Cerebellar cortex (tissue), 1 donor: ENCODE measurements around the gene ERMP1.
"Not testable (repeated sequence)": the region's sequence is repeated elsewhere in the genome, so short reads cannot be mapped to it uniquely, and the experiment has no call there.

Experiments
- DNase-seq: peaks from one replicate; pipeline ENCODE4 v3.0.0-alpha.2; 2015; ENCODE audit warnings: low spot score

The ERMP1 gene

DNA sequence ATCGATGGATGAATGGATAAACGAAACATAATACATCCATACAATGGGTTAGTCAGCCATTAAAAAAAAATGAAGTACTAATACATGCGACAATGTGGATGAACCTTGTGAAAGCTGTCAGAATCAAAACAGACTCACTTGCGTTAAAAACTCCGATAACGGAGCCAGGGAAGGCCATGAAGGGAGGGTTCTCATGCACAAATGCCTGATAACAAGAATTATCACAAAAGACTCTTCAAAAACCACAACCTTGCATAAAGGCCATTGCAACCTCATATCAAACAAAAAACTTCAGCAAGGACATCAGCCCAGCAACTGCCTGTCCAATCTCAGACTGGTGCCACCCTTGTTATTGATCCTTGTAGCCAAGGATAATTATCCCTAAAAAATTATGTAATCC is 13.7 kb downstream of the ERMP1 start:
- DNase-seq: no peak

DNA sequence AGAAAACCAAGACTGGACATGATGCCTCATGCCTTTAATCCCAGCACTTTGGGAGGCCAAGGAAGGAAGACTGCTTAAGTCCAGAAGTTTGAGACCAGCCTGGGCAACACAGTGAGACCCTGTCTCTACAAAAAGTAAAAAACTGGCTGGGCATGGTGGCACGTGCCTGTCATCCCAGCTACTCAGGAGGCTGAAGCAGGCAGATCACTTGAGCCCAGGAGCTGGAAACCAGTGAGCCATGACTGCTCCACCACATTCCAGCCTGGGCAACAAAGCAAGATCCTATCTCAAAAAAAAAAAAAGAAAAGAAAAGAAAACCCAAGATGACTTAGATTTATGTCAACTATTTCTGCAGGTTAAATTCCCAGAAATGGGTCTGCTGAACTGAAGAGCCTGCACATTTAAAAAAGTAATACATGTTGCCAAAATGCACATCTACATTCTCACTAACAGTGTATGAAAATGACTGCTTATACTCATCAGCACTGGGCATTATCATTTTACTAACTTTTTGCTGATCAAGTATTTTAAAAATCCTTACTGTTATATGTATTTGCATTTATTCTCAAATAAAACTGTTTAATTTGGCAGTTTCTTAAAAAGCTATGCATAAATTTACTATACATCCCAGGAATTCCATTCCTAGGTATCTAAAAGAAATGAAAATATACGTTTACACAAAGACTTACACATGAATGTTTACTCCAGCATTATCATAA is 14.3 kb downstream of the ERMP1 start:
- no peak for DNase-seq

DNA sequence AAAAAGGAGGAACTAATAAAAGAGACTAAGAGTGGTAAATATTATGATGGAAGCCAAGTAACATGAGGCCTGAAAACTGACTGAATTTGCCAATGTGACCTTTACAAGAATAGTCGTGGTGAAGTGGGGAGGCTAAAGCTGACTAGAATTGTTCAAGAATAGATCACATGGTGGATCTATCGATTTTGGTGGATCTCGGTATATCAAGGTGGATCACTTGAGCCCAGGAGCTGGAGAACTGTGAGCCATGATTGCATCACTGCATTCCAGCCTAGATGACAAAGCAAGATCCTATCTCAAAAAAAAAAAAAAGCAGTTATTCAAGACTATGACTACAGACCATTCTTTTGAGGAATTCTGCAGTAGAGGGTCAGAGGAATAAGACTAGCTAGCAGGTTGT is 15.1 kb downstream of the ERMP1 start:
- DNase-seq: no peak

DNA sequence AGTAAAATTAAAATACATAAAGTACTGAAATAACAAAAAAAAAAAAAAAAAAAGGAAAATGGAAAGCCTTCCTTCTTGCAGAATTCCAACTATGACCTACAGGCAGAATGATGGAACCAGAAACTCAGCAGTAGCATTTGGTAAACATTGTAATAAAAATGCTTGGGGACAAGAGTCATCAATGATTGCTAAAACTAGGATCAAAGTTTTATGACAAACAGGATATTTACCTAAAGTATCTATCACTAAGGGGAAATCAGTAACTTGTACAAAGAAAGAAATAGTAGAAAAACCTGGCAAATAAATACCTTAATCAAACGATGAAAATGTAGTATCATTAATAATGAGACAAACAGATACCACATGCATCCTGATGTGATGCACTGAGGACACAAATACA is 17.5 kb downstream of the ERMP1 start:
- DNase-seq: no peak

DNA sequence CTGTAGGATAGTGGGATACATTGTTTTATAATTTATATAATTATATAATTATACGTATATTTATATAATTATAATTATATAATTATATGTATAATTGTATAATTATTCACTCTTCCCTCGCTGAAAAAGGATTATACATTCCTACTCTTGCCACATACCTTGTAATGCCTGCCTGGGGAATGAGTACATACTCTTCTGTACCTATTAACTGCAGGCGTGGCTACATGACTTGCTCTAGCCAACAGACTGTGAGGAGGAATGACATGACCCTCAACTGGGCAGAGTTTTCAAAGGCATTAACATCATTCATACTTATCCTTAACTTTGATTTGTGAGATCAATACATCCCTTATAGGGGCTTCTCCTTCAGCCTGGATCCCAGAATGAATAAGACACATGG is 19.1 kb downstream of the ERMP1 start:
- no peak for DNase-seq

DNA sequence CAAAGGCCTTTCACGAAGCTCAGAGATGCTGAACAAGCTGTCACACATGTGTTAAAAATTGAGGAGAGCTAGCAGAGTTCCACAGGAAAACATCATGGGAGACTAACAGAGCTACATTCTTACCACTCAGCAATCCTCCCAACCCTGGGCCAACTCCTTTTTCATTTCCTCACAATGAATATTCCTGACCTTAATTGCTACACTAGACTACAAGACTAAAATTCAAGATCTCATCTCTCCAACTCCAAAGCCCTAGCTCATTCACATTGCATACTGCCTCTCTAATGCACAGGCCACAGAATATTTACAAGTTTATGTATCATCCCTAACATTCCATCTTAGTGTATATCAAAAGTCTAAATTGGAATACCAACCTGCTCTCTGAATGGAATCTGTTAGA is 21.2 kb downstream of the ERMP1 start:
- DNase-seq: no peak

DNA sequence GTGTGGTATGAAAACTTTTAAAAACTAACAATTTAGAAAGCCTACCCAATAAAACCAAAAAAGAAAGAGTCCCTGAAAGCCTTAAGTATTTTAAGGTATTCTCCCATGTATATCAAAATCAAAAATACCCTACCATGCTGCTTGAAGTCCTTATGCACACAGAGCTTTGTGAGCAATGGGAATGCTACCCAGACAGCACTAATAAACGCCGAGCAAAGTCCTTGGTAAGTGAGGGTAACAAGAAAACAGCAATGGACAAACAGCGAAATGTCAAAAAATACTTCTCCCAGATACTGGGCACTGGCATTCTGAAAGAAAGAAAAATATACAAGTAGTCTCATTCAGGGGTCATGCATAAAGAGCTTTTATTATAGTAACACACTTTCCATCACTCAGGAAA is 27.4 kb downstream of the ERMP1 start:
- no peak for DNase-seq

DNA sequence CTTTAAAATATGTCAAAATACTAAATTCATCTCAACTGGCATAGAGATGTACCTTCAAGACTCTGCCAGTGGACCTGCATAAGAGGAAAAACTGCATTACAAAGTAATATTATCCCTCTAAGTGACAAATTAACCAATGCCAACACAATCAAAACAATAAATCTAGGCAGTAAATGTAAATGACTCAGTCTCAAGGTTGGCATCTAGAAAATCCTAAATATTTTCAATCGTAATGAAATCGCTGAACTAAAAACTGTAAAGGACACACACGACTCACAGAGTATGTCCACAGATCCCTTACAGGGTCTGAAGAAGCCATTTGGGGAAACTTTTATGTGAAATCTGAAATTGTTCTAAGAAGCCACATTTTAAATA is 31.2 kb downstream of the ERMP1 start:
- no peak for DNase-seq

DNA sequence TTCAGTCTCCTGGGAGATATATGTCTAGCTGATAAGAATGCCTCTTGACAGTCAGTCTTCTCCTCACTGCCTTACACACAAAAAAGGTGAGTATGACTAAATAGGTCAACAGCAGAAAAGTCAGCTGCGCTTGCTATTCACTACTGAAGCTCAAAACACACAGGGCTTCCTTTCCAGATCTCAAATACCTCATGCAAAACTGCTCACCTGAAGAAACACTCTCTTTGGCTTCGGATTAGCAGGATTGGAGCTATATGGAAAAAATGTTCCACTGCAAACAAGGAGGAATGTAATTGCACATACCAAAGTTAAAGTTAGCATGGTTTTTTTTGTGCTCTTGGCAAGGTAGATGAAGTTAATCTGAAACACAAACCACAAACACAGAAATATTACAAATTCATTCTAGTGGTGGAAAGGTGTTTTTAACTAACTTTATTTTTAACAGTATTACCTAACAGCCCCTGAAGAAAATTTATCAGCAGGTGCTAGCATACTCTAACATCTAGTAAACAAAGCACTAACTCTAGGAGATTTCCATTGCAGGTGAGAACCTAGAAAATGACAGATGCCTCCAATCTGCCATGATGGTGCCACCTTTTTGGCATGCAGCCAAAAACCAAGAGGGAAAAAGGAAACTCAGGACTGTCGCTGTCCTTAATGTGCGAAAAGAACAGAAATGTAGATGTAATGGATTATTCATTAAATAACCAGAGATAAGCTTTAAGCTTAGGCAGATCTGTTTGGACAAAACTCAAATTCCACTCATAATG is 31.8 kb downstream of the ERMP1 start:
- DNase-seq: peak; percentile 62

DNA sequence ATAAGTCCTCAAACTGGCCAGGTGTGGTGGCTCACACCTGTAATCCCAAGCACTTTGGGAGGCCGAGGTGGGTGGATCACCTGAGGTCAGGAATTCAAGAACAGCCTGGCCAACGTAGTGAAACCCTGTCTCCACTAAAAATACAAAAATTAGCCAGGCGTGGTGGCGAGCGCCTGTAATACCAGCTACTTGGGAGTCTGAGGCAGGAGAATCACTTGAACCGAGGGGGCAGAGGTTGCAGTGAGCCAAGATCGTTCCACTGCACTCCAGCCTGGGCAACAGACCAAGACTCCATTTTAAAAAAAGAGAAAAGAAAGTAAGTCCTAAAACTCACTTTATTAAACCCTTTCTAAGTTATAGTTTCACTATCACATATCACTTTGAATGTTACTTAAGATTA is 32.5 kb downstream of the ERMP1 start:
- DNase-seq: not testable (repeated sequence)

DNA sequence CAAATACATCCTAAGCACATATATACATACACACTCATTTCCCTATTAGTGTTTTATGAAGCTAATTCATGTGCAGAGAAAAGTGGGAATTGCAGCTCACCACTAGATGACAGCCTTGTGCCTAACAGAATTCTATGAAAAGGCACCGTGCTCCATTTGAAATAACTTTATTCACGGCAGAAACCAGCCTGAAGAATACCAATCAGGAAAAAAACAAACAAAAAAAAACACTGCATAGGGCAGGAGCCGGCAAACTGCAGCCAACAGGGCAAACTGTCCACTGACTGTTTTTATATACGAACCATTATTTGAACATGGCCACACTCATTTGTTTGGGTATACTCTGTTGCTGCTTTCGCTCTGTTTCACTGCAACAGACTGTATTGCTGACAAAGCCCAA is 33.6 kb downstream of the ERMP1 start:
- peak; percentile 61 for DNase-seq

DNA sequence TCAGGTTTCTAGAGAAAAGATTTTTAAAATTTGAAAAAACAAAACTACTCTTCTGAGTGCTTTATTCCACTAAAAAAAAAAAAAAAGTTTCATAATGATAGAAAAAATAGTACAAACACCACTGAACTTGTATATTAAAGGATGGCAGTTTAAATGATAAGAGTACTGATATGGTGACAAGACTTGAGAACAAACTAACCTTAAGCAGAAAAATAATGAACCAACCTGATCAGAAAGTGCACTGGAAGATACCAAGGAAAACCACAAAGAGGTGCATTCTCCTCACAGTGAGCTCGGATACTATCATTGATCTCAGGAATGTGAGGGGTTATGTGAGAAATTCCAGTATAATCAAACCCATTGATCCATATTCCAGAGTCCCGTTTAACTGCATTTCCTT is 34.3 kb downstream of the ERMP1 start:
- no peak for DNase-seq

DNA sequence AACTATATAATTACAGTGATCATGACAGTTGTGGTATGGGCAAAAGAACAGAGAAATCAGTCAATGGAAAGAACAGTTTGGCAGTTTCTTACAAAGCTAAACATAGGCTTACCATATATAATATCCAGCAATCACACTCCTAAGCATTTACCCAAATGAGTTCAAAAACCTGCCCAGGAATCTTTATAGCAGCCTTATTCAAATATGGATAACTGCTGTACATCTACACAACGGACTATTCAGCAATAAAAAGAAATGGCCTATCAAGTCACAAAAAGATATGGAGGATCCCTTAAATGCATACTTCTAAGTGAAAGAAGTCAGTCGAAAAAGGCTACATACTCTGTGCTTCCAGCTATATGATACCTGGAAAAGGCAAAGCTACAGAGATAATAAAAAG is 36.6 kb downstream of the ERMP1 start:
- DNase-seq: no peak

DNA sequence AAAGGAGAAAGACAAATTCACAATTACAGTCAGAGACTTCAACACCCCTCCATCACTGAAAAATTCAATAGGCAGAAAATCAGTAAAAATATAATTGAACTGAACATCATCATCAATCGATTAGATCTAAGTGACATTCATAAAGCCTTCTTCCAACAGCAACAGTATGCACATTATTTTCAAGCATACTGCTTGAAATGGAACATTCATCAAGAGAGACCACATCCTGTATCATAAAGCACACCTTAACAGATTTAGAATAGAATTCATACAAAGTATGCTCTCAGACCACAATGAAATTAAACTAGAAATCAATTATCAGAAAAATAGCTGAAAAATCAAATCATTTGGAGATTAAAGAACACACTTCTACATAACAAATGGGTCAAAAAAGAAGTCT is 39.1 kb downstream of the ERMP1 start:
- DNase-seq: no peak

DNA sequence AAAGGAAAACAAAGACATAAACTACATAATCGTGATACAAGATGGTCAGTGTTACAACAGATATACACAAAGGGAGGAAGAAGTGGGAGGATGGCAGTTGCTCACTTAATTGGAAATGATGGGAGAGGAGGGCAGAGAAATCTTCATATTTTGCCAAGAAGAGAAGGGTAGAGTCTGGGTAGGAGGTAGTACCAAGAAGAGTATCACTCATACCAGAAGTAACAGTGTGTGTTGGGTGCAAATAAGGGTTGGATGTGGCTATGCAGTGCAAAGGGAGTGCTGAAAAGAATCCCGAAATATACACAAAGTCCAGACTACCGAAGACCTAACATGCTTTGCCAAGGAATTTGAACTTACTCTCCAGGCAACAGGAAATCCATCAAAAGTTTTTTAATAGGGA is 41.0 kb downstream of the ERMP1 start:
- no peak for DNase-seq

DNA sequence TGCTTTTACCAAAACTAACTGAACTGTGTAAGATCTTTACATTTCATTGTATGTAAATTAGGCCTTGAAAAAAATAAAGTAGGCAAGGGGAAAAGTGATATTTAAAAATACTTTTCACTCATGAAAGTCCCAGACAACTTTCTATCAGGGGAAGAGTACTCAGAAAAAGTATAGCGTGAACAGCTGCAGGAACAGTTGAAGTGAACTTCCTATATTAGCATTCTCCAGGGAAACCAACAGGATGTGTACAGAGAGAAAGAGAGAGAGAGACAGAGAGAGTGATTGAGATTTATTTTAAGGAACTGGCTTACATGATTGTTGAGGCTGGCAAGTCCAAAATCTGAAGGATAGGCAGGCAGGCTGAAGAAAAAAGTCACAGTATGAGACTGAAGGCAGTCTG is 42.0 kb downstream of the ERMP1 start:
- no peak for DNase-seq

DNA sequence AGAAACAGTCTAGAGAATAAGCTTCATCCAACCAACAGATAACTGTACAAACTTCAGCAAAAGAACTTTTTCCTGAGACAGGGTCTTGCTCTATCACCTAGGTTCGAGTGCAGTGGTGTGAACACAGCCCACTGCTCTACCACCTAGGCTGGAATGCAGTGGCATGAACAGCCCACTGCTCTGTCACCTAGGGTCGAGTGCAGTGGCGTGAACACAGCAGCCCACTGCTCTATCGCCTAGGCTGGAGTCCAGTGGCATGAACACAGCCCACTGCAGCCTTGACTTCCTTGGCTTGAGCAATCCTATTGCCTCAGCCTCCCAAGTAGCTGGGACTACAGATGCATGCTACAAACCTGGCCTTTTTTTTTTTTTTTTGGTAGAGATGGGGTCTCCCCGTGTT is 43.4 kb downstream of the ERMP1 start:
- DNase-seq: no peak

DNA sequence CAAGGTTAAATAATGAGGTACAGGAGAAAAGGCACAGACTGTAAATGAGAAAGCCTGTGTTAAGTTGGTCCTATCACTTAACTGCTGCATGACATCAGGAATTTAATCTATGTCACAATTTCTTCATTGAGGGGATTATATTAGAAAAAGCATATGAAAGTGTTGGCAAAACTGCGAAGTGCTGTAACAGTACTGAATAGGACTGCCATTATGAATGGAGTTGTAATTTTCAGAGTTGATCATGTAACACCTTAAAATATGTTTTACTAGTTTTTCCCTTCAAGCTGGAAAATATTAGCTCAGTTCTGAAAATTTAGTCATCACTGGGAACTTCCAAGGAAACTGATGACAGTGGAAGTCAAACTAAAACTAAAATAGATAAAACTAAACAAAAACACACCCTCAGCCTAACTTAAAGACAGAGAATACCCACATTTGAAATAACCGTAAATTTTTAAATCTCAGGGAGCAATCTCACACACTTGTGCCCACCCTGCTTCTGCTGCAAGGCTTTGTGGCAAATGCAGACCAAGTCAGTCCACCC is 45.1 kb downstream of the ERMP1 start:
- DNase-seq: no peak

DNA sequence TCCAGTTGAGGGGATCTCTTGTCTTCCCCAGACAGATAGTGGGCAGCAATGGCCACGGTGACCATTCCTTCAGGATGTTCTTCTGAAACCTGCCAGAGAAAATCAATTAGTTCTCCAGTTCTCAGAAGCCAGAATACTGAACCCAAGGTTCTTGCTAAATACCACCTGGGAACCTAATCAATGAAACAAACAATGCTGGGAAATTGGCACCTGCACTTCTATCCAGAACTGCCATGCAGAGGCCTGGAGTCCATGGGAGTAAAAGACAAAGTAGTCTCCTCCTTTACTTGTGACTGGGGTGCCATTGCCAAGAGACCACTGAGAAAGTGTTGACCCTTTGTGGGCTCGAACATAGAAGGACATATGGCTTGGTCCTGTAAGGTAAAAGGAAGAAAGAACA is 45.7 kb downstream of the ERMP1 start:
- DNase-seq: no peak

DNA sequence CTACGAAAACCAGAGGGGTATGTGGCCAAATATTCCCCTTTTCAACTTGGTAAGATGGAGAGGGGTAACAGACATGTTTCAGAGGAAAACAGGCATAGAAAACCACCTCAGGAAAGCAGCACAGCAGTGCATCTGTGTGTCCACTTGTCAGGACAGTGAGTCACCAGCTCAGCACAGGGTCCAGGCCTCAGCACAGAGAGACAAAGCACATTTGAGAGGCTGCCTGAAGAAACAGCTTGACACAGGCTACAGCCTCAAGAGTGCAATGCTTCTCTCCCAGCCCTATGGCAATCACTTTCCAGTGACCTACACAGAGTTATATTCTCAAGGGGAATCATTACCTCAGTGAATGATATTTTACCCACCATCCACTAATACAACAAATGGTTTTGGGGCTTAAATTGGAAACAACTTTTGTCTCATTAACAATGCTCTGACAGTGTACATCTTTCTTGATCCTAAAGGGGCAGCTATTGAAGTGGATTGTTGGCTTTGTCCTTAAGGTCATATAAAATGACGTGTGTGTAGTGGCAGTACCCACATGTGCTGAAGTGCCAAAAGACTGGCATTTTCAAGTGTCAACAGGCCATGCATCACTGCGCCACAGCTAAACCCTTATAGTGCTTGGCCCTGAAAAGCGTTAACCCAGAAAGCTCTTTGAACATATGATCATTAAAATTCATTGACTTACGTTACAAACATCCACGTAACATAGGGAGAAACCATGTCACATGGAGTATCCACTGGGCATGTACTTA is 46.4 kb downstream of the ERMP1 start:
- DNase-seq: no peak

DNA sequence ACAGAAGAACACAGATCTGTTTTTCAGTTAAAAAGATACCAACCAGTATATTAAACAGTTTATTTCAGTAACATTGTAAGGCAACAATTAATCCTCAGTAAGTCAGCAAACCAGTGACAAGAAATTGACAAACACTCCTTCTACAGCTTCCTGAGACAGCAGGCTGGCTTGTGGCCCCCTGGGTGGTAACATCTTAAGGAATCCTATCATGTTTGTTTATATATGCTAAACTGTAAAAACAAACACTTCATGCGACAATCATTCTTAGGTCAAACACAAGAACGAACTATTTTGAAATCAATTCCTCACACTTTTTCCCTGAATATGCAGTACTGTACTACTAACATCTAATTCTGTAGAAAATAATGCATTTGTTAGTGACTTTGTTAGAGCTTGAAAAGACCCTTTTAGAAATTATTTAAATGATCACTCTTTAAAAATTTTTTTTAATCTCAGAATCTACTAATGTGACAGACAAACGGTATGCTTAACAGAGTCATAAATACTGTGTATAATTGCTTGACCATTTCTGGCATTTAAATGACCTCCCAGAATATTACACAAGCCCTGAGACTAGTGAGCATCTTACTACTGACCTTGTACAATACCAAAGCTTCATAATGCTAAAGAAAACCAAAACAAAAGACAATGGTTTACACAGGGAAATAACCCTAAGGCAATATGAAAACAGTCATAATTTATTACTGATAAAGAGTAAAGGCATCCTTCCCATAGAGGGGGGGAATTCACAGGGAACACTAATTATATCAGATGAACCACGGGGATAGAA is 48.2 kb downstream of the ERMP1 start:
- DNase-seq: no peak

DNA sequence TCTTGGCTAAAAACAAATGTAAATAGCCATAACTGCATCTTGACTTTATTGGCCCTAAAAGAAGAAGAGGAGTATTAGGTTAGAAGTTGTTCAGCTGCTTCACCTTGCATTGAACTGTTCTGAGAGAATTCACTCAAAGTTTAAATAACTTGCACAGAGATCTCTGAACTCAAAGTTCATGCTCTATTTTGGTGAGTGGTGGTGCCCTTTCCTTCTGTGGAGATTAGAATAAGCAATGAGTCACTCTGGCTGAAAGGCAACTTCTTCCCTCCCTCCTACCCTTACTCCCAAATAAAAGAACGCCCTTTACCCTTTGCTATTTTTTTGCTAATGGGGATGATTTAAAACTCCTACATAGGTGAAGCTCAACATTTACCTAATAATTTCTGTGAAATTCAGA is 48.9 kb downstream of the ERMP1 start:
- DNase-seq: no peak
